Transverse colon (tissue), 3 donors: ENCODE data around the gene ARHGEF25.
"Not testable (repeated sequence)": the region's sequence is repeated elsewhere in the genome, so short reads cannot be mapped to it uniquely, and the experiment has no call there.

Source experiments
- CTCF ChIP-seq, 5 experiments: fragments of 200-600 bp in 3 of 5; fragments of 450-650 bp in 2 of 5; sonication (generic) in 3 of 5; IDR thresholded peaks; 1 replicate in 2 of 5; 2 replicates in 3 of 5; pipeline ENCODE4 v1.5.1; 2016 to 2017; ENCODE audit warnings: antibody characterized with exemption in 5 of 5, inconsistent platforms in 3 of 5, mild to moderate bottlenecking in 2 of 5, moderate library complexity in 1 of 5
- EP300 ChIP-seq: sonication (generic); formaldehyde crosslinking; IDR thresholded peaks from one replicate; pipeline ENCODE4 v1.6.1; 2017; ENCODE audit warnings: antibody characterized with exemption, low read depth
- POLR2A ChIP-seq: fragments of 450-650 bp; IDR thresholded peaks from one replicate; pipeline ENCODE4 v1.6.1; 2016; ENCODE audit warnings: antibody characterized with exemption, mild to moderate bottlenecking, moderate library complexity

GRCh38 chr12:57665066-57665820, 54.0 kb downstream of the ARHGEF25 start:
- not testable (repeated sequence) for TF ChIP-seq CTCF (IDR thresholded peaks at IDR 0.05); EP300; POLR2A
